ENCODE data around the gene STK32A.

STK32A gene

DNA sequence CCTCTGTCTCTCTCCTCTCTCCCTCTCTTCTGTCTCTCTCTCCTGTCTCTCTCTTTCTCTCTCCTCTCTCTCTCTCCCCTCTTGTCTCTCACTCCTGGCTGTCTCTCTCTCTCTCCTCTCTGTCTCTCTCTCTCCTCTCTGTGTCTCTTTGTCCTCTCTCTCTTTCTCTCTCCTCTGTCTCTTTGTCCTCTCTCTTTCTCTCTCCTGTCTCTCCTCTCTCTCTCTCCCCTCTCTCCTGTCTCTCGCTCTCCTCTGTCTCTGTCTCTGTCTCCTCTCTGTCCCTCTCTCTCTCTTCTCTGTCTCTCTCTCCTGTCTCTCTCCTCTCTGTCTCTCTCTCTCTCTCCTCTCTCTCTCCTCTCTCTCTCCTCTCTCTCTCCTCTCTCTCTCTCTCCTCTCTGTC is 25.0 kb downstream of the STK32A start:
- DNase-seq (ENCODE audit: low read depth): no peak

- no peak for DNase-seq (ENCODE audit: low read depth)
Observed at GRCh38 chr5:147267082-147267832, 32.4 kb downstream of the STK32A start.

- no peak for DNase-seq (ENCODE audit: low read depth)
Observed at GRCh38 chr5:147276497-147276896, 41.7 kb downstream of the STK32A start.

DNA sequence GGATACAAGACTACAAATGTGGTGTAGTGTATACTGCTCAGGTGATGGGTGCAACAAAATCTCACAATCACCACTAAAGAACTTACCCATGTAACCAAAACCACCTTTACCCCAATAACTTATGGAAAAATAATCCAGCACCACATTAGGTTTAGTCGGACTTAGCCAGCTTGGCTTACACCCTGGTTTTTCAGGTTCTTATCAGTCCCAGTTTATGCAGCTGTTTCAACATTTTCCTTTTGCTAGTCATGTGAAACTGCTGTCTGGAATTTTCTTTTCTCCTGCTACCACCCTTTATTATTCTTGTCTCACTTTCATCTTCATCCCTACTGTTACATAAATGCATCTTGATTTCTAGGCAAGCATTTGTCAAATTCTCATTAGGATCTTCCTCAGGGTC is 51.5 kb downstream of the STK32A start:
- DNase-seq (ENCODE audit: low read depth): no peak

DNA sequence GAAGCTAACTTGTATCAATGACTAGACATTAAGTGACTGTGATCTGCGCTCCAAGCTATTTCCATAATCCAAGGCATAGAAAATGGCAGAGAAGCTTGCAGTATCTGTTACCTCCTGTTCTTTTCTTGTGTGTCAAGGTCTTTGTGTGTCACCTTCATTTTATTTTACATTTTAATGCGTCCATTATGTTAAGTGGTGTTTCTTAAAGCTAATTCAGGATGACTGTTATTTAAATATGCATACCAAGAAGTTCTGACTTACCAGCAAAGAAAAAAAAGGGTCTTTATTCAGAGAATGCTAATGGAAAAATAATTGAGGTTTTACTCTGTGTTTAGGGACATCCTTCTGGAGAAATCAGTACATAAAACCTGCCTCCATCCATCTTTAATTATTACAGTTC is 52.3 kb downstream of the STK32A start:
- DNase-seq (ENCODE audit: low read depth): no peak

- no peak for DNase-seq (ENCODE audit: low read depth)
Observed at GRCh38 chr5:147290261-147290660, 55.4 kb downstream of the STK32A start.

GRCh38 chr5:147303251-147303650 is 68.4 kb downstream of the STK32A start:
- DNase-seq (ENCODE audit: low read depth): peak; percentile 4

DNA sequence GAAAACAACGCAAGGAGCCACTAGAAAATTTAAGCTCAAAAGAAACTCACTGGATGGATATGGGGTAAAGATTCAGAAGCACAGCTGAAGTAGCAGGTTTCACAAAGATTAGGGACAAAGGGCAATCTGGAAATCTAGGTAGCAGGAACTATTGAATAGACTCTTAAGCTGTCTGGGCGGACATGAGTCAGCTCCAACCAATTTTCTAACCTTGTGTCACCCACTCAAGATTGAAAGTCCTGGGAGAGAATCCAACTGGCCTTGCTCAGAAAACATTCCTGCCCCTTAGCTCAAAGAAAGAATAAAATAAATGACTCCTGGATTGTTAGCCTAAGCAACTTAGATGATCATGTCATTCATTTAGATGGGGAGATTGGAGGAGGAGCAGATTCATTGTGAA is 69.2 kb downstream of the STK32A start:
- peak; percentile 54 for DNase-seq (ENCODE audit: low read depth)

DNA sequence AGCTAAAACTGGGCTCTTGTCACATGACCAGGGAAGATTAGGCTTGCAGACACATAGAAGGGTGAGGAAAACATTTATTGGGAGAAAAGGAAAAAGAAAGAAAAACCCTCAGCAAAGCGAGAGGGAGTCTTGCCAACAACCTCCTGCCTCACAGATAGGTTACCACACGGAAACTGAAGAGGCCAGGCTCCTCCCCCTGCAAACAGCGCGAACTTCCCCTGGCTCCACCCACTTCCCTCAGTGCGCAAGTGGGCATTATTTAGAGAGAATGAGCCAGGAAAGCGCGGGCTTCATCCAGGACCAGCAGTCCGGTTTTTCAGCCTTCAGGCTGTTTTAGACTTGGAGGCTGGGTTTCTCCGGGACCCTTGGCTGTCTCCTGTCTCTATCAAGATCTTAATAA is 70.3 kb downstream of the STK32A start:
- DNase-seq (ENCODE audit: low read depth): no peak

DNA sequence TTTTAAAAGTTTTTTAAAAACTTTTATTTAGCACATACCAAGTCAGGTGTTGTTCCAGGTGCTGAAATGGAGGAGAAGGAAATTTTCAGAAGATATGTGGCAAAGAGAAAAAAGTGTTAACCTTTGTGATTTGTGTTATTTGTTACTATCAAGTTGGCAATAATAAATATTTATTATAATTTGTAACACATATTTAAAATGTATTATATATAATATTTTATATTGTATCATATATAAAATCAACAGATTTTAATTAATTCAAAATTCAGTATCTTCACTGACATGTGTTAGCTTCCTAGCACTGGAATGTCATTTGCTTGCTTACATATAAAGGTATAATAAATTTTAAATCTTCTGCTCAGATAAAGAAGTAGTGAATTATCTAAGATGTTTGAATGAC is 71.5 kb downstream of the STK32A start:
- DNase-seq (ENCODE audit: low read depth): no peak

DNA sequence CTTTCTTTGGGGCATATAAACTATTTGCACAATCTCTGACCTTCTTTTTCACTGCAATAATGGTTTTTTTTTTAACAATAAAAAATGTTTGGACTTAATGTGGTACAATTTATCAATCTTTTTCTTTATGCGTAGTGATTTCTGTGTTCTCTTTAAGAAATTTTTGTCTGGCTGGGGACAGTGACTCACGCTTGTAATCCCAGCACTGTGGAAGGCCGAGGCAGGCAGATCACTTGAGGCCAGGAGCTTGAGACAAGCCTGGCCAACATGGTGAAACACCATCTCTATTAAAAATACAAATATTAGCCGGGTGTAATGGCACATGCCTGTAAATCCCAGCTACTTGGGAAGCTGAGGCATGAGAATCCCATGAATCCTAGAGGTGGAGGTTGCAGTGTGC is 72.3 kb downstream of the STK32A start:
- no peak for DNase-seq (ENCODE audit: low read depth)

DNA sequence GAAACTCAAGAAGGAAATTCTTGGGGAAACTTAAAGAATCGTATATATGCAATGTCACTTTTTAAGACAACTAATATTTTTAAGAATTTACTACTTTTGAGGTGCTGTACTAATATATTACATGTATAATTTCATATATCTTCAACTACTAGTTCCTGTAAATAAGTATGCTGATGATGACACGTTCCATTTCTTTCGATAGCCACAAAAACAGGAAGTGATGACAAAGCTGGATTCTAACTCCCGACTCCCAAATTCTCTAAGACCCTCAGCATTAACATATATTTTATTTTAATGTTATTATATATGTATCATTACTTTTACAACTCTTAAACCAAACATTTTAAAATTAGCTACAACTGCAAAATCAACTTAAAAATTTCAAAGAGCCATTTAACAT is 74.8 kb downstream of the STK32A start:
- no peak for DNase-seq (ENCODE audit: low read depth)

DNA sequence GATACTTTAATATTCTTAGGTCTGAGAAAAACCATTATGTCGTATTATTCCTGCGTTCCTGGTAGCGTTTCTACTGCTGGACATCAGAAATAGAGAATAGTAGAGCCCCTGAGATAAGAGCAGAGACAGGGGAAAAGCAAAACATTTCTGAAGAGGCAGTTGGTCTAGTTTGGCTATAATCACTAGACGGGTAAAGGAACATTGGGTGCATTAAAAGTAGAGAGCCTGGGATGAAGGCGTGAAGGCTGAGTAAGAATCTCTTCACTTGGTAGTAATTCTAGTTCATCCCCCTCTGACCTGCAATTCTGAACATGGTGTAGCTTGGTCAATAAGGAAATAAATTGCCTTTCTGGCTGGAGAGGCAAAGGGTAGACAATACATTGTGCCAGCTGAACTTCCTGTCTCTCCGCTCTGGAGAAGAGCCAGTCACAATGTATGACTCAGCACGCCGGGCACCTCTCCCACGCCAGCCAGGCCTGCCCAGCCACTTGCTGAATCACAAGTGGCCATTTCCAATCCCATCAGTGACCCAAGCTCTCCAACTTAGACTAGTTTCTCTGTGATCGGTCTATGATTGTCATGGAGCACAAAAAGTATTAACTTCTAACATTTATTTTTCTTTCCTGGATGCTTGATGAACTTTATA is 75.4 kb downstream of the STK32A start:
- DNase-seq (ENCODE audit: low read depth): peak; percentile 3

GRCh38 chr5:147317978-147318684 is 83.3 kb downstream of the STK32A start:
- DNase-seq (ENCODE audit: low read depth): no peak

GRCh38 chr5:147321569-147321968 is 86.7 kb downstream of the STK32A start:
- DNase-seq (ENCODE audit: low read depth): no peak

- no peak for DNase-seq (ENCODE audit: low read depth)
Observed at GRCh38 chr5:147327421-147327820, 92.6 kb downstream of the STK32A start.

GRCh38 chr5:147327905-147328304 is 93.1 kb downstream of the STK32A start:
- DNase-seq (ENCODE audit: low read depth): no peak

DNA sequence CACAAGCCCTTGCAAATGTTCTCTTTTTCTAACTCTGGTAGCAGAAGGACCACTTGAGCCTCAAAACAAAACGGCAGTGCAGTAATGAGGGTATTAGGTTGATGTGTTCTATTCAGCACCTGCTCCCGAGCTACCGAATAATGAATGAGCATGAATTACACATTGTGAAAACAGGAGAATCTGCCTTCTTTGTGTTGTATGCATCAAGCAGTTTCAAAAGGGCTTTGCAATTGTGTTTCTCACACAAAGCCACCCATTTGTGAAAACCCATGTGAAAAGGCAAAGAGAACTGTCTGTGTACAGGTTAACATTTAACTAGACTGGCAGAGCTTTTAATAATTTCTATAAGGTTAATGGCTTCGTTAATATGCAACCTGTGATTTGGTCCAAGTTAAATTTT is 97.8 kb downstream of the STK32A start:
- no peak for DNase-seq (ENCODE audit: low read depth)

GRCh38 chr5:147336876-147337275 is 102.0 kb downstream of the STK32A start:
- DNase-seq (ENCODE audit: low read depth): no peak

GRCh38 chr5:147339313-147339712 is 104.5 kb downstream of the STK32A start:
- DNase-seq (ENCODE audit: low read depth): no peak

DNA sequence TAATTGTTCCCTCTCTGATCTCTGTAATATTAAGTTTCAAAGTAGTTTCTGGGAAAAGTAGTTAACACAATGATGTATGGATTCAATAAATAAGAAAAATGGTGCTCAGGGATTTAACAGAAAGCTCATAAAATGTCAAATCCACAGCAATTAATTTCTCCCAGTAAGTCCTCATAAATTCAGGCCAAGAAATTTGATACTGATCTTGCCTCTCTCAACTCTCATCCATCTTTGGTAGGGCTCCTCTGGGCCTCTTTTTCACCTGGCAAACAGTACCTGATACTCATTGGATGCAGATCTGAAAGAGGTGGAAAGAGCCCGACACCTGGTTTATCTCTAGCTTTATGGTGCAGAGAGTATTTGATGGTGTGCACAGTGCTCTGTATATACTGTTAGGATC is 106.1 kb downstream of the STK32A start:
- DNase-seq (ENCODE audit: low read depth): no peak

DNA sequence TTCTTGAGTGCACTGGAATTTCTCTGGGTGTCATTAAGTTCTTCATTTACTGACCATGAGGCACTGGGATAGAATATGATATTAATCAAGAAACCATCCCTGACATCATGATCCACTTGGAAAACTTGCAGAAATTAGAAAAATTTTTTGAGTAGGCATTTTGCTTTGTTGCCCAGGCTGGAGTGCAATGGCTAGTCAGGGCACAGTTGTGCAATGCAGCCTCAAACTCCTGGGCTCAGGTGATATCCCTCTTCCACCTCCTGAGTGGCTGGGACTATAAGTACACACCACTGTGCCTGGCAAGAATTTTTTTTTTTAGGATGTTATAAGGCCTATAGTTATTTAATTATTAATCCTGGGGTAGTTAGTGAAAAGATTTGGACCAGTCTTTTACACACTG is 106.5 kb downstream of the STK32A start:
- no peak for DNase-seq (ENCODE audit: low read depth)

DNA sequence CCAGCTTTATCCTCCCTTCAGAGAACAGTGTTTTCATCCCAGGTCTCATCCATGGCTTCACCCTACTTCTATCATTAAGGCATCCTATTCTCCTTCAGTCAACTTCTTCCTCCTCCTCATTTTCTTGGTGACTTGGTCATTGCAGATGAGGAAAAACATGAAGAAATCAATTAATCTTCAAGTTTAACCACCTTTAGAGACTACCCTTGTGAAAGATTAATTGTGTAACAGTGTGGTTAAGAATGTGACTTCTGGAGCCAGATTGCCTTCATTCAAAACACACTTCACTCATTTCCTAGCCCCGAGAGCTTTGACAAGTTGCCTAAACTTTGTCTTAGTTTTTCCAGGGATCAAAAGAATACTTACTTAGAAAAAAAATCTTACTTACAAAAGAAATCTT is 110.0 kb downstream of the STK32A start:
- DNase-seq (ENCODE audit: low read depth): no peak

Data from GM04503 (cell line).